Mesenchymal stem cell (in vitro differentiated cells and primary cell): ENCODE measurements around the gene SCGB1D4.

Source experiments
- DNase-seq: peaks from one replicate; pipeline ENCODE4 v3.0.0-alpha.2; 2013
- H2AFZ ChIP-seq: one replicate; pipeline ENCODE4 v1.6.1; 2013; ENCODE audit warnings: low read depth, mild to moderate bottlenecking, control low read depth, inconsistent platforms, low read length, moderate library complexity
- H2AK5ac ChIP-seq: 2 replicates; pipeline ENCODE4 v1.6.1; 2013; ENCODE audit warnings: low read length, moderate library complexity, mild to moderate bottlenecking, inconsistent platforms; ENCODE audit not compliant: severe bottlenecking
- H2BK120ac ChIP-seq: one replicate; pipeline ENCODE4 v1.6.1; 2013; ENCODE audit warnings: low read depth, mild to moderate bottlenecking, inconsistent platforms, low read length, moderate library complexity
- H2BK12ac ChIP-seq, 2 experiments: one replicate each; pipeline ENCODE4 v1.6.1; 2013; ENCODE audit warnings: inconsistent platforms in 2 of 2, low read length in 2 of 2, mild to moderate bottlenecking in 2 of 2, moderate library complexity in 2 of 2, control low read depth in 1 of 2
- H2BK15ac ChIP-seq: one replicate; pipeline ENCODE4 v1.6.1; 2013; ENCODE audit warnings: mild to moderate bottlenecking, low read depth, inconsistent platforms; ENCODE audit not compliant: poor library complexity, severe bottlenecking
- H2BK5ac ChIP-seq: 2 replicates; pipeline ENCODE4 v1.6.1; 2013; ENCODE audit warnings: low read depth, mild to moderate bottlenecking, low read length, control low read depth, inconsistent platforms; ENCODE audit not compliant: poor library complexity, severe bottlenecking
- H3K14ac ChIP-seq, 2 experiments: one replicate each; pipeline ENCODE4 v1.6.1; 2013; ENCODE audit warnings: inconsistent platforms in 2 of 2, low read length in 2 of 2, control low read depth in 1 of 2, mild to moderate bottlenecking in 1 of 2, moderate library complexity in 1 of 2
- H3K18ac ChIP-seq, 2 experiments: one replicate each; pipeline ENCODE4 v1.6.1; 2013; ENCODE audit warnings: inconsistent platforms in 2 of 2, low read length in 2 of 2, control low read depth in 1 of 2, low read depth in 1 of 2, mild to moderate bottlenecking in 1 of 2
- H3K23ac ChIP-seq, 2 experiments: one replicate each; pipeline ENCODE4 v1.6.1; 2013; ENCODE audit warnings: inconsistent platforms in 2 of 2, low read length in 2 of 2, mild to moderate bottlenecking in 2 of 2, moderate library complexity in 2 of 2, control low read depth in 1 of 2
- H3K27ac ChIP-seq: 2 replicates; pipeline ENCODE4 v1.5.1; 2013; ENCODE audit warnings: mild to moderate bottlenecking, moderate library complexity, low read length, control low read depth, inconsistent platforms; ENCODE audit not compliant: poor library complexity, severe bottlenecking
- H3K27me3 ChIP-seq, 2 experiments: 2 replicates each; pipeline versions ENCODE4 v1.6.1 to v1.7.0; 2013; ENCODE audit warnings: low read length in 2 of 2, mild to moderate bottlenecking in 2 of 2, moderate library complexity in 2 of 2, control low read depth in 1 of 2, inconsistent platforms in 1 of 2; ENCODE audit not compliant: control insufficient read depth in 1 of 2, insufficient read depth in 1 of 2
- H3K36me3 ChIP-seq, 2 experiments: 2 replicates each; pipeline versions ENCODE4 v1.6.1 to v1.7.0; 2013; ENCODE audit warnings: low read length in 2 of 2, control low read depth in 1 of 2, inconsistent platforms in 1 of 2, low read depth in 1 of 2, mild to moderate bottlenecking in 1 of 2; ENCODE audit not compliant: insufficient read depth in 2 of 2, control insufficient read depth in 1 of 2
- H3K4ac ChIP-seq, 2 experiments: one replicate each; pipeline ENCODE4 v1.6.1; 2013; ENCODE audit warnings: inconsistent platforms in 2 of 2, low read length in 2 of 2, mild to moderate bottlenecking in 2 of 2, moderate library complexity in 2 of 2, control low read depth in 1 of 2, low read depth in 1 of 2
- H3K4me1 ChIP-seq: 2 replicates; pipeline ENCODE4 v1.6.1; 2013; ENCODE audit warnings: low read depth, low read length, control low read depth; ENCODE audit not compliant: control insufficient read depth, insufficient read depth
- H3K4me2 ChIP-seq: 2 replicates; pipeline ENCODE4 v1.6.1; 2013; ENCODE audit warnings: low read length, mild to moderate bottlenecking, inconsistent platforms; ENCODE audit not compliant: poor library complexity, severe bottlenecking
- H3K4me3 ChIP-seq, 2 experiments: 2 replicates each; pipeline versions ENCODE4 v1.5.1 to v1.7.0; 2013; ENCODE audit warnings: low read length in 2 of 2, mild to moderate bottlenecking in 2 of 2, control low read depth in 1 of 2, low read depth in 1 of 2; ENCODE audit not compliant: insufficient read depth in 1 of 2
- H3K79me1 ChIP-seq: replicated peaks from 2 replicates; pipeline ENCODE4 v1.6.1; 2013; ENCODE audit warnings: mild to moderate bottlenecking, control low read depth, low read length, inconsistent platforms; ENCODE audit not compliant: poor library complexity, severe bottlenecking
- H3K9ac ChIP-seq: 2 replicates; pipeline ENCODE4 v1.7.0; 2013; ENCODE audit warnings: mild to moderate bottlenecking, low read length, moderate library complexity
- H3K9me3 ChIP-seq: 2 replicates; pipeline ENCODE4 v1.7.0; 2013; ENCODE audit warnings: mild to moderate bottlenecking, low read length; ENCODE audit not compliant: control insufficient read depth
- H4K8ac ChIP-seq: one replicate; pipeline ENCODE4 v1.6.1; 2013; ENCODE audit warnings: inconsistent platforms, mild to moderate bottlenecking, low read length, moderate library complexity
- H4K91ac ChIP-seq: one replicate; pipeline ENCODE4 v1.6.1; 2013; ENCODE audit warnings: mild to moderate bottlenecking, low read length, inconsistent platforms
- WGBS: methylation state at CpG from one replicate; pipeline ENCODE4 v1.1.7; 2013; ENCODE audit warnings: mixed read lengths; 5-methylcytosine and 5-hydroxymethylcytosine counted together

Gene SCGB1D4

DNA sequence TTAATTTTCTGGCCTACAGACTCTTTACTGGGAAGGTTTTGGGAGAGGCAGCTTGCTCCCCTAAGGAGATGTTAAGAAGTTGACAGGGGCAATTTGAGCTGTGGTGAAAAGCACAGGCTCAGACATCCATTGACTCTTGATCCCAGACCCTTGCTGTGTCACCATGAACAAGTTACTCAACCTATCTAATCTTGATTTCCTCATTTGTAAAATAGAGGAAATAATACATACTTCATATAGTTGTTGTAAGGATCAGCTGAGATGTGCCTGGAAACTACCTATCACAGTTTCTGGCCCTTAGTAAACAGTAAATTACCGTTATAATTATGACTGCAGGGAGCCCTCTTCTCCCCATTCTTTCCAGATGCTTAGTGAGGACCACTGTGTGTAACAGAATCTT, 16.6 kb upstream of the SCGB1D4 start:
- H3K18ac ChIP-seq: no peak overlapping the region
- no peak overlapping the region for H3K4me2 ChIP-seq
- no peaks in the 10 kb centered on the region for H3K79me1 ChIP-seq
- H3K27ac ChIP-seq: no peak overlapping the region
- no peak overlapping the region for H4K91ac ChIP-seq
- H2BK120ac ChIP-seq: no peak overlapping the region
- 67% methylated on average over 1 of the region's 1 CpG for WGBS
- H3K27me3 ChIP-seq: peaks cover 37 to 49% of the 10 kb centered on the region in 2 experiments
- no peak overlapping the region for H3K4ac ChIP-seq
- no peak overlapping the region for H2BK15ac ChIP-seq
- no peak overlapping the region for H2AK5ac ChIP-seq
- H3K4me1 ChIP-seq: peaks cover 3% of the 10 kb centered on the region
- H2BK12ac ChIP-seq: no peak overlapping the region
- H3K36me3 ChIP-seq: no peaks in the 10 kb centered on the region
- no peak overlapping the region for H3K4me3 ChIP-seq
- no peaks in the 10 kb centered on the region for H3K9me3 ChIP-seq
- H2AFZ ChIP-seq: no peak overlapping the region
- H4K8ac ChIP-seq: no peak overlapping the region
- H2BK5ac ChIP-seq: no peak overlapping the region
- H3K9ac ChIP-seq: no peak overlapping the region
- no peak overlapping the region for H3K23ac ChIP-seq
- DNase-seq: no peak
- no peak overlapping the region for H3K14ac ChIP-seq

DNA sequence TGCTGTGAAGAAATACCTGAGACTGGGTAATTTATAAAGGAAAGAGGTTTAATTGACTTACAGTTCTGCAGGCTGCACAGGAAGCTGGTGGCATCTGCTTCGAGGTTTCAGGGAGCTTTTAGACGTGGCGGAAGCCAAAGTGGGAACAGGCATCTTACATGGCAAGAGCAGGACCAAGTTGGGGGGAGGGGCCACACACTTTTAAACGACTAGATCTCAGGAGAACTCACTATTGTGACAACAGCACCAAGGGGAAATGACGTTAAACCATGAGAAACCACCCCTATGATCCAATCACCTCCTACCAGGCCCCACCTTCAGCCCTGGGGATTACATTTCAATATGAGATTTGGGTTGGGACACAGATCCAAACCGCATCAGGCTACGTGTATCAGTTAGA, 11.1 kb upstream of the SCGB1D4 start:
- H3K27me3 ChIP-seq: peaks cover 30 to 55% of the 10 kb centered on the region in 2 experiments
- H3K18ac ChIP-seq: no peak overlapping the region
- peaks cover 8% of the 10 kb centered on the region for H3K9me3 ChIP-seq
- no peak overlapping the region for H3K4me3 ChIP-seq
- no peak overlapping the region for H2AK5ac ChIP-seq
- H3K4ac ChIP-seq: no peak overlapping the region
- H3K4me2 ChIP-seq: no peak overlapping the region
- H2BK15ac ChIP-seq: no peak overlapping the region
- no peak overlapping the region for H2BK12ac ChIP-seq
- no peak overlapping the region for H3K14ac ChIP-seq
- no peak overlapping the region for H3K9ac ChIP-seq
- H2BK5ac ChIP-seq: no peak overlapping the region
- H3K79me1 ChIP-seq: no peaks in the 10 kb centered on the region
- H2AFZ ChIP-seq: no peak overlapping the region
- H2BK120ac ChIP-seq: no peak overlapping the region
- peaks cover 3% of the 10 kb centered on the region for H3K4me1 ChIP-seq
- H4K91ac ChIP-seq: no peak overlapping the region
- H4K8ac ChIP-seq: no peak overlapping the region
- no peaks in the 10 kb centered on the region for H3K36me3 ChIP-seq
- DNase-seq: no peak
- no peak overlapping the region for H3K27ac ChIP-seq
- no peak overlapping the region for H3K23ac ChIP-seq
- WGBS: 65% methylated on average over 5 of the region's 7 CpGs

DNA sequence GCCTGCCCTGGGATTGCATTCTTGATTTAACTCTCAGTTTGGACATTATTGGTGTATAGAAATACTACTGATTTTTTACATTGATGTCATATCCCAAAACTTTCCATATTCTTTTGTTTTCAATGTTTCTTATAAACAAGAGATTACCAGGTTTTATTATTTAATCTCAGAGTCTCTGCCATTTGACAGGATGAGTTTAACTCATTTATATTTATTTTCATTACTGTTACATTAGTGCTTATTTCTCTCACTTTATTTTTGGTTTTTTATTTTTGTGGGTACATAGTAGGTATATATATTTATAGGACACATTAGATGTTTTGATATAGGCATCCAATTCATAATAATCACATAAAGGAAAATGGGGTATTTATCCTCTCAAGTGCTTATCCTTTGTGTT, 9.1 kb upstream of the SCGB1D4 start:
- Histone ChIP-seq H2AK5ac (no peak overlapping the region), H2BK5ac (no peak overlapping the region), H2BK15ac (no peak overlapping the region), H3K14ac (no peak overlapping the region), H3K27ac (no peak overlapping the region), H3K18ac (no peak overlapping the region), H3K4ac (no peak overlapping the region), H3K79me1 (no peaks in the 10 kb centered on the region), H4K8ac (no peak overlapping the region), H3K36me3 (no peaks in the 10 kb centered on the region), H2BK12ac (no peak overlapping the region), H3K4me1 (peaks cover 3% of the 10 kb centered on the region), H3K4me3 (no peak overlapping the region), H2BK120ac (no peak overlapping the region), H4K91ac (no peak overlapping the region), H3K9me3 (peaks cover 8% of the 10 kb centered on the region), H3K27me3 (peaks cover 18 to 46% of the 10 kb centered on the region in 2 experiments), H3K9ac (no peak overlapping the region), H3K4me2 (no peak overlapping the region), H3K23ac (no peak overlapping the region), H2AFZ (no peak overlapping the region)
- DNase-seq: no peak

DNA sequence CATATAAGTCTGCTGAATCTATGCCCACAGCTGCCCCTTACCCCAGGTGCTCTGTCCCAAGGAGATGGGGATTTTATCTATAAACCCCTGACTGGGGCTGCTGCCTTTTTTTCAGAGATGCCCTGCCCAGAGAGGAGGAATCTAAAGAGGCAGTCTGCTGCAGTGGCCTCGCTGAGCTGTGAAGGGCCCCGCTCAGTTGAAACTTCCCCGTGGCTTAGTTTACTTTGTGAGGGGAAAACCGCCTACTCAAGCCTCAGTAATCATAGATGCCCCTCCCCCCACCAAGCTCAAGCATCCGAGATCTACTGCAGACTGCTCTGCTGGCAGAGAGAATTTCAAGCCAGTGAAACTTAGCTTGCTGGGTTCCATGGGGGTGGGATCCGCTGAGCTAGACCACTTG, 7.4 kb upstream of the SCGB1D4 start:
- H3K27me3 ChIP-seq: peaks cover 12 to 49% of the 10 kb centered on the region in 2 experiments
- no peak overlapping the region for H3K23ac ChIP-seq
- no peak overlapping the region for H3K4ac ChIP-seq
- no peak overlapping the region for H3K27ac ChIP-seq
- no peak overlapping the region for H4K91ac ChIP-seq
- H2BK15ac ChIP-seq: no peak overlapping the region
- H3K36me3 ChIP-seq: no peaks in the 10 kb centered on the region
- no peak overlapping the region for H3K18ac ChIP-seq
- no peak overlapping the region for H2BK12ac ChIP-seq
- no peak overlapping the region for H3K4me2 ChIP-seq
- H3K4me1 ChIP-seq: peaks cover 3% of the 10 kb centered on the region
- 45% methylated on average over 6 of the region's 6 CpGs for WGBS
- no peaks in the 10 kb centered on the region for H3K79me1 ChIP-seq
- H3K4me3 ChIP-seq: no peak overlapping the region
- H2BK120ac ChIP-seq: no peak overlapping the region
- H3K9me3 ChIP-seq: peaks cover 8% of the 10 kb centered on the region
- no peak overlapping the region for H2AK5ac ChIP-seq
- H4K8ac ChIP-seq: no peak overlapping the region
- no peak for DNase-seq
- H3K14ac ChIP-seq: no peak overlapping the region
- no peak overlapping the region for H2AFZ ChIP-seq
- H3K9ac ChIP-seq: no peak overlapping the region
- no peak overlapping the region for H2BK5ac ChIP-seq
